Measurements from ENCODE around the gene HMGCS1.
"Not testable (repeated sequence)": the region's sequence is repeated elsewhere in the genome, so short reads cannot be mapped to it uniquely, and the experiment has no call there.

The HMGCS1 gene

GRCh38 chr5:43312076-43312661 lies 1.0 kb downstream of the HMGCS1 start:
- no peak for DNase-seq (ENCODE audit: low read depth)

GRCh38 chr5:43309637-43310036 lies 3.6 kb downstream of the HMGCS1 start:
- DNase-seq (ENCODE audit: low read depth): no peak

GRCh38 chr5:43309122-43309521 lies 4.1 kb downstream of the HMGCS1 start:
- DNase-seq (ENCODE audit: low read depth): no peak

- DNase-seq (ENCODE audit: low read depth): not testable (repeated sequence)
These were observed 6.3 kb downstream of the HMGCS1 start for GRCh38 chr5:43306954-43307353.

GRCh38 chr5:43305948-43306565 lies 7.2 kb downstream of the HMGCS1 start:
- DNase-seq (ENCODE audit: low read depth): peak; percentile 62

- DNase-seq (ENCODE audit: low read depth): peak; percentile 26
These were observed 8.7 kb downstream of the HMGCS1 start for GRCh38 chr5:43304525-43304924.

GRCh38 chr5:43303242-43303641 lies 10.0 kb downstream of the HMGCS1 start:
- DNase-seq (ENCODE audit: low read depth): no peak

GRCh38 chr5:43302481-43302880 lies 10.7 kb downstream of the HMGCS1 start:
- DNase-seq (ENCODE audit: low read depth): no peak

GRCh38 chr5:43301653-43302091 lies 11.5 kb downstream of the HMGCS1 start:
- no peak for DNase-seq (ENCODE audit: low read depth)

GRCh38 chr5:43300112-43300511 lies 13.1 kb downstream of the HMGCS1 start:
- no peak for DNase-seq (ENCODE audit: low read depth)

- DNase-seq (ENCODE audit: low read depth): no peak
These were observed 14.8 kb downstream of the HMGCS1 start for GRCh38 chr5:43298443-43298842.

GRCh38 chr5:43296835-43297234 lies 16.4 kb downstream of the HMGCS1 start:
- no peak for DNase-seq (ENCODE audit: low read depth)

GRCh38 chr5:43295202-43295601 lies 18.0 kb downstream of the HMGCS1 start:
- no peak for DNase-seq (ENCODE audit: low read depth)

- no peak for DNase-seq (ENCODE audit: low read depth)
These were observed 19.0 kb downstream of the HMGCS1 start for GRCh38 chr5:43294226-43294625.

- no peak for DNase-seq (ENCODE audit: low read depth)
These were observed 22.5 kb downstream of the HMGCS1 start for GRCh38 chr5:43290726-43291125.

- no peak for DNase-seq (ENCODE audit: low read depth)
These were observed 24.9 kb downstream of the HMGCS1 start for GRCh38 chr5:43288269-43288831.

- DNase-seq (ENCODE audit: low read depth): no peak
These were observed 25.7 kb downstream of the HMGCS1 start for GRCh38 chr5:43287493-43287892.

- DNase-seq (ENCODE audit: low read depth): no peak
These were observed 26.6 kb downstream of the HMGCS1 start for GRCh38 chr5:43286623-43287022.

GRCh38 chr5:43281840-43282658 lies 31.2 kb downstream of the HMGCS1 start:
- no peak for DNase-seq (ENCODE audit: low read depth)

GRCh38 chr5:43279548-43280274 lies 33.5 kb downstream of the HMGCS1 start:
- DNase-seq (ENCODE audit: low read depth): no peak

- no peak for DNase-seq (ENCODE audit: low read depth)
These were observed 37.8 kb downstream of the HMGCS1 start for GRCh38 chr5:43275391-43275790.

GRCh38 chr5:43274435-43275114 lies 38.6 kb downstream of the HMGCS1 start:
- DNase-seq (ENCODE audit: low read depth): no peak

All from fibroblast of the conjunctiva (primary cell).